Stromal cell of bone marrow (primary cell): ENCODE results near the gene MMAB.

Source experiments
- DNase-seq: peaks from one replicate; pipeline ENCODE4 v3.0.0-alpha.2; 2012; ENCODE audit warnings: low read depth

The MMAB gene

DNA sequence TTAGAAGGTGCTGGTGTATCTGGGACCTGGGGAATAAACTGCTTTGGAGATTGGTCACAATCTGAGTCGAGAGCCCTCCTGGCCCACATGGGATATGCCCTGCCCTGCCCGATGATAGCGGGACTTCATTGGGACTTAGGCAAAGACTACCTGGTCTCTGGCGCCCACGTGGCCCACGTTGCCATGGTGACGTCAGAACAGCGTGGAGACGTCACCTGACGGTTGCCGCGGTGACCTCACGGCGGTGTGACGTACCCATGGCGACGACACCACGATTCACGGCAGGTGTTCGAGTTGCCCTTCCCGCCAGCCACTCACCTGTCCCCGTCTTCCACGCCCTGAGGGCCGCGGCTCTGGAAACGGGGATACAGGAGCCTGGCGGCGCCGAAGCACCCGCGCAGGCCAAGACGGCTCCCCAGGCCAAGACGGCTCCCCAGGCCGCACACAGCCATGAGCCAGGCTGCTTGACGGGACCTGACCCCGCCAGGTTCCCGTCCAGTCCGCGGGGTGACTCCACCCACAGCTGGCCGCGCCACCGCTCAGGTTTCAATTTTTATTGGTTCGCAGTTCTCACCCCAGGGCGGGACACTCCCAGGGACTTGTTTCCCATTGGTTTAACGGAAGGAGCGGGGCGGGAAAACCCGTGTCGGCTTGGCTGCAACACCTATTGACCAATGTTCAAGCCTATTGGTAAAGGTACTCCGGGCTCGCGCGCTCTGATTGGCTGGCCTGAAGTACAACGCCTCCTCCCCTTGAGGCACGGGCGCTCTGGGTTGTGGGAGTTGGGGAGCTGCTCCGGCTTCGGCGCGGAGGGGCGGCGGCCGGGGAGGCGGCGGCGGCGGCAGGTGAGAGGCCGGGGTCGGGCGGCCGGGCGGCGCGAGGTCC lies at the start of gene MMAB, which contains the start of gene MVK:
TSS of gene MMAB (minus strand) at position 476 of the 885 bp plus-strand sequence. CDS start at position 452, 24 bp downstream.
TSS of gene MVK (plus strand) at position 766 of the 885 bp plus-strand sequence. CDS start 1,029 bp downstream, outside the sequence.
- DNase-seq, result peak; percentile 99

- DNase-seq, result no peak
These were observed 48.6 kb upstream of the MMAB start for GRCh38 chr12:109621901-109622364.

- DNase-seq, result peak; percentile 13
These were observed 47.9 kb upstream of the MMAB start for GRCh38 chr12:109621211-109621694.

DNA sequence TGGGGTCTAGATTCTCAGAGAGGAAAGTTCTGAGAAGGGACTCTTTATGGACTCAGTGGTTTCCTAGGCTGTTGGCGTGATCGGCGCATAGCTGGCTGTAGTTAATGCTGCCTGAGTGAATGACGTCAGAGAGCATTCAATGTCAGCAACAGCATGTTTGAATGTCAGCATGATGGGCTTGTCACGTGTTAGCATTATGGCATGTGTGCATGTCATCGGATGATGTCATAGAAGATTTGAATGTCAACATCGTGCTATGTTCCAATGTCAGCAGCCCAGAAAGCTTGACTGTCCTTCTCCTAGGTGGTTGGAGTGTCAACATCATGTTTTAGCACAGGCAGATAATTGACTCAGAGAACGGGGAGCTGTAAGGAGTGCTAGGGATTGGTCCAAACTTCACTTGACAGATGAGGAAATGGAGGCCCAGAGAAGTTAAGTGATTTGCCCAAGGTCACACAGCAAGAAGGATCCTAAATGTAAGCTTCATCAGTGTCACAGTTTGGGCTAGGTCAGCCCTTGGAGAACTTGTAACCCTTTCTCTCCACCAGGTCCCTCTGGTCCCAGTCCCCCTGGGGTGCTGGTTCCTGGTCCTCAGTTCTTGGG lies 45.8 kb upstream of the MMAB start:
- DNase-seq, result no peak

- no peak for DNase-seq
These were observed 44.8 kb upstream of the MMAB start for GRCh38 chr12:109618082-109618481.

GRCh38 chr12:109617491-109617890 lies 44.2 kb upstream of the MMAB start:
- no peak for DNase-seq

DNA sequence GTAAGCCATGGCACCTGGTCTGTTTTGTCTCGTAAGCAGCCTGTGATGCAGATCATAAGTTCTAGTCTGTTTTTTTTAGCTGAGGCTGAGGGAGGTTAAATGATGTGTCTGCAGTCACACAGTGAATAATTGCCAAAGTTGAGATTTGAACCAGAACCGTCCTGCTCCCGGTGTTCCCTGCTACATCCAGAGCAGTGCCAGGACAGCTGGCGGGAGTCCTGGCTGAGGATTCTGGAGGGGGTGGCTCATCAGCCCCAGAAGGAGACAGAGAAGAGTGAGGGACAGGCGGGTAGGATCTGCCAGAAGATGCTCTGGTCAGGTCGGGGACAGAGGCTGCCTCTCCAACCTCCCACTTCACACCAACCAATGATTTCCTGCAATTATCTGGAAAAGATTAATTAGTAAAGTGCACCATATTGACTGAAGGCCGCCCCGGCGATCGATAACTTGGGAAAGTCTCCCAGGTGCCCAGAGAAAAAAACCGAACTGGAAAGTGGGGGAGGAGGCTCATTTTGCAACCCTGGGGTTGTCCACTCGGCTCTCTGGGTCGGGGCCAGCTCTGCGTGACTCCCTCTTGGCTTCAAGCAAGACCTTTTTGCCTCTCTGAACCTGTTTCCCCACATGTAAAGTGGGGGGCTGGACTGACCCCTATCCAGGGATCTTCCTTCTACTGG lies 42.4 kb upstream of the MMAB start:
- no peak for DNase-seq

- DNase-seq, result no peak
These were observed 40.5 kb upstream of the MMAB start for GRCh38 chr12:109613649-109614455.

GRCh38 chr12:109612975-109613502 lies 39.7 kb upstream of the MMAB start:
- no peak for DNase-seq

- DNase-seq, result no peak
These were observed 38.7 kb upstream of the MMAB start for GRCh38 chr12:109612003-109612402.

- DNase-seq, result no peak
These were observed 37.9 kb upstream of the MMAB start for GRCh38 chr12:109611223-109611622.

- no peak for DNase-seq
These were observed 37.2 kb upstream of the MMAB start for GRCh38 chr12:109610523-109610922.

GRCh38 chr12:109609342-109609741 lies 36.0 kb upstream of the MMAB start:
- DNase-seq, result no peak

DNA sequence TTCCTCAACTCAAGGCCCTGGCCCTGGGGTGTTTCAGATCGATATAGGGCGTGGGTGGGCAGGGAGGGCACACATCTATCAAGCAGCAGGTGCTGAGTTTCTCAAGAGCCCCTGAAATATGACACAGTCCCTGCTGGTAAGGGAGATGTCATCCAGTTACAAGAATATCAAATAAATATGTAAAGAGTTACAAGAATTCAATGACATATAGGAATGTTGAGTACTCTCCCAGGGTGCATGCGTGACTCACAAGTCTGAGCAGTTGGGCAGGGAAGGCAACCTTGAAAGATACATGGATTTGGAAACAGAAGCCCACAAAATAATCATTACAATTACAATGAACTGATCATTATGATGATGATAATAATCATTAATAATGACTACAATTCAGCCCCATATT lies 35.5 kb upstream of the MMAB start:
- DNase-seq, result no peak

GRCh38 chr12:109608270-109608669 lies 35.0 kb upstream of the MMAB start:
- DNase-seq, result no peak

GRCh38 chr12:109607618-109608017 lies 34.3 kb upstream of the MMAB start:
- no peak for DNase-seq

DNA sequence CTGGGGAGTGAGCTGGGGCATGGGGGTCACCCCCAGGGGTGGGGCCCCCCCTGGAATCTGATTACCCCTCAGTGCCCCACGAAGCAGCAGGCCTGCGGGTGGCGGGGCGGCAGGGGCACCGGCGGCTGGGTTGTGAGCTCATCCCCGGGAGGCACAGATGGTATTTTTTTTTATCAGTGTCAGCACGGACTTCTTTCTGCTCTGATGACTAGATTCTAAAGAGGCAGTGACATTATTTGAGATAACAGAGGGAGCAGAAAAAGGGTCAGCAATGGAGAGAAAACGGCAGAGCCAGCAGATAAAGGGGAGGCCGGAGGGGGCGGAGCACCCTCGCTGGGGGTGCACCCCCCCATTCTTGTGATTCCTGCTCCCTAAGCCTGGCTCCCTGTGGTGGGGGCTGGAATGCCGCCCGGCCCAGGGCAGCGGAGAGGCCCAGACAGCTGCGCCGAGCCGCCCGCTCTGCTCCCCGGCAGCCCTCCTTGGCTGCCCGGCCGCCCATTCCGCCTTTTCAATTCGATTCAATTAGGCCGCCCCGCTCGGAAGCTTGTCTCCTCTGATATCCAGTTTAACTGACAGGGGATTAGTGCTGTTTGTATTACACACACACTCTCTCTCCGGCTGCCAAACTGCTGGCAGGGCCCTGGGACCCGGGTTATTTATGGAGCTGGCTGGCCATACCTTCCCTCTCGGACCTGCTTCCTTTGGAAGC lies 33.2 kb upstream of the MMAB start:
- no peak for DNase-seq

GRCh38 chr12:109605599-109606228 lies 32.4 kb upstream of the MMAB start:
- DNase-seq, result no peak

- no peak for DNase-seq
These were observed 31.7 kb upstream of the MMAB start for GRCh38 chr12:109605016-109605415.

- DNase-seq, result no peak
These were observed 30.9 kb upstream of the MMAB start for GRCh38 chr12:109604132-109604585.
